Endothelial cell of umbilical vein (primary cell): ENCODE measurements around the gene PPFIA3. TPM values are rescaled to one million over a fixed set of nuclear protein-coding genes. Genes with fewer than 3 reads are reported as not detected.

ENCODE experiments used
- BruUV-seq: library from RNA; stranded (reverse); fragments of 400-500 nt; replicated peaks from 2 replicates; lab custom pipeline; 2021; lab: Mats Ljungman, UMichigan
- CTCF ChIA-PET: fragments of 300-600, 350-600 bp; sonication (Branson Sonifier 250); formaldehyde crosslinking; loops from one replicate; lab custom pipeline; 2021; ENCODE audit warnings: antibody characterized with exemption, inconsistent platforms; lab: Charles Lee
- POLR2A ChIA-PET: fragments of 300-600, 350-600 bp; sonication (Branson Sonifier 250); formaldehyde crosslinking; loops from one replicate; lab custom pipeline; 2021; ENCODE audit warnings: antibody characterized with exemption, inconsistent platforms; lab: Charles Lee
- DNase-seq: peaks from one replicate; pipeline ENCODE4 v3.0.0-alpha.2; 2011; ENCODE audit warnings: low read depth, low spot score
- FAIRE-seq: peaks from 2 replicates; lab custom pipeline; 2011; peaks lifted over from hg19 to GRCh38; lab: Jason Lieb, UNC
- H2AFZ ChIP-seq: 2 replicates; pipeline ENCODE4 v1.6.0; 2012; ENCODE audit warnings: low read depth, low read length, control low read depth, inconsistent platforms
- H3K27ac ChIP-seq: 2 replicates; pipeline ENCODE4 v1.5.1; 2011; ENCODE audit warnings: low read depth, mild to moderate bottlenecking, control low read depth, low read length, moderate library complexity; ENCODE audit not compliant: insufficient read depth
- H3K27me3 ChIP-seq, 2 experiments: 2 replicates each; pipeline versions ENCODE4 v1.6.0 to v1.6.1; 2011; ENCODE audit warnings: low read length in 2 of 2, mixed read lengths in 1 of 2; ENCODE audit not compliant: control insufficient read depth in 2 of 2, insufficient read depth in 2 of 2
- H3K36me3 ChIP-seq, 2 experiments: 2 replicates in 1 of 2; 3 replicates in 1 of 2; pipeline ENCODE4 v1.5.1; 2011; ENCODE audit warnings: low read length in 2 of 2, mild to moderate bottlenecking in 1 of 2, moderate library complexity in 1 of 2; ENCODE audit not compliant: control insufficient read depth in 2 of 2, insufficient read depth in 2 of 2; ENCODE audit errors: extremely low read depth in 1 of 2
- H3K4me1 ChIP-seq: 3 replicates; pipeline ENCODE4 v1.5.1; 2011; ENCODE audit warnings: mild to moderate bottlenecking, low read length; ENCODE audit not compliant: control insufficient read depth, insufficient read depth; ENCODE audit errors: extremely low read depth
- H3K4me2 ChIP-seq: 2 replicates; pipeline ENCODE4 v1.6.1; 2011; ENCODE audit warnings: low read length, control low read depth, mixed read lengths; ENCODE audit not compliant: insufficient read depth
- H3K4me3 ChIP-seq, 3 experiments: fragments of 200-600 bp in 1 of 3; sonication (generic), shearing (Covaris generic) in 1 of 3; replicated peaks in 1 of 3; 2 replicates each; pipeline ENCODE4 v1.5.1; 2011 to 2016; ENCODE audit warnings: control low read depth in 3 of 3, low read length in 3 of 3, mild to moderate bottlenecking in 2 of 3, inconsistent platforms in 1 of 3, low read depth in 1 of 3, moderate library complexity in 1 of 3; ENCODE audit not compliant: insufficient read depth in 1 of 3
- H3K79me2 ChIP-seq: 2 replicates; pipeline ENCODE4 v1.6.0; 2012; ENCODE audit warnings: low read length, inconsistent platforms; ENCODE audit not compliant: control insufficient read depth, insufficient read depth
- H3K9ac ChIP-seq: replicated peaks from 2 replicates; pipeline ENCODE3; 2011; ENCODE audit warnings: low read length, control low read depth; ENCODE audit not compliant: insufficient read depth; ENCODE audit errors: extremely low read depth
- H3K9me1 ChIP-seq: replicated peaks from 3 replicates; pipeline ENCODE4 v1.6.0; 2011; ENCODE audit warnings: mild to moderate bottlenecking, low read length; ENCODE audit not compliant: control insufficient read depth, insufficient read depth; ENCODE audit errors: extremely low read depth
- H3K9me3 ChIP-seq: replicated peaks from 2 replicates; pipeline ENCODE4 v1.5.1; 2012; ENCODE audit warnings: low read length, inconsistent platforms; ENCODE audit not compliant: control insufficient read depth, insufficient read depth
- H4K20me1 ChIP-seq: replicated peaks from 2 replicates; pipeline ENCODE3; 2011; ENCODE audit warnings: mild to moderate bottlenecking, low read length; ENCODE audit not compliant: control insufficient read depth, insufficient read depth; ENCODE audit errors: extremely low read depth
- EZH2 ChIP-seq: IDR thresholded peaks from 2 replicates; pipeline ENCODE4 v1.6.1; 2012; ENCODE audit warnings: borderline replicate concordance, low read depth, mild to moderate bottlenecking, moderate library complexity, low read length, inconsistent platforms; ENCODE audit not compliant: severe bottlenecking
- FOS ChIP-seq: IDR thresholded peaks from 2 replicates; pipeline ENCODE4 v1.6.1; 2011; ENCODE audit warnings: mild to moderate bottlenecking, low read length, moderate library complexity, borderline replicate concordance; ENCODE audit not compliant: insufficient read depth
- GATA2 ChIP-seq: IDR thresholded peaks from 2 replicates; pipeline ENCODE4 v1.7.0; 2011; ENCODE audit warnings: low read depth, mild to moderate bottlenecking, moderate library complexity, mixed read lengths, low read length; ENCODE audit not compliant: insufficient read length, insufficient read depth
- JUN ChIP-seq: IDR thresholded peaks from 2 replicates; pipeline ENCODE4 v1.6.1; 2011; ENCODE audit warnings: borderline replicate concordance, low read depth; ENCODE audit not compliant: insufficient read length, insufficient read depth
- MYC ChIP-seq: IDR thresholded peaks from one replicate; pipeline ENCODE4 v1.6.1; 2011; ENCODE audit warnings: mild to moderate bottlenecking, low read depth, low read length
- POLR2A ChIP-seq: IDR thresholded peaks from 2 replicates; pipeline ENCODE4 v1.6.1; 2012; ENCODE audit warnings: low read depth, mild to moderate bottlenecking, control low read depth, low read length
- POLR2AphosphoS5 ChIP-seq: IDR thresholded peaks from 2 replicates; pipeline ENCODE4 v1.6.1; 2012; ENCODE audit warnings: low read depth, mild to moderate bottlenecking, control low read depth, low read length, moderate library complexity; ENCODE audit not compliant: insufficient read depth
- dilution Hi-C: fragments of 300-500 bp; cut with MboI; formaldehyde crosslinking; loops from one replicate; pipeline ENCODE4 v1.15.0; 2019; ENCODE audit warnings: low sequenced_read_pairs; ENCODE audit not compliant: extremely low pct_ligation_motif_present
- intact Hi-C: fragments of 100-400 bp; cut with micrococcal nuclease; formaldehyde crosslinking; loops from one replicate; pipeline ENCODE4 v1.10.0; 2022
- polyA plus RNA-seq, 4 experiments: library from polyadenylated mRNA; depleted of rRNA in 3 of 4; stranded (reverse) in 3 of 4; unstranded in 1 of 4; fragments of >200 nt; gene quantifications; 2 replicates each; pipeline versions ENCODE4 v1.2.1 to v1.2.3, GENCODE V29; 2011 to 2012; ENCODE audit warnings: missing spikeins in 1 of 4
- total RNA-seq: library from RNA; stranded (reverse); gene quantifications from 2 replicates; pipeline ENCODE4 v1.2.3, GENCODE V29; 2021
- TF ChIP-seq, protein P1 (sequence below), 2 donors: IDR thresholded peaks; 1 replicate in 1 of 2; 2 replicates in 1 of 2; pipeline ENCODE4 v1.5.1; 2011; ENCODE audit warnings: low read length in 2 of 2, mild to moderate bottlenecking in 2 of 2, moderate library complexity in 2 of 2, control low read depth in 1 of 2, inconsistent platforms in 1 of 2, low read depth in 1 of 2; ENCODE audit not compliant: insufficient read depth in 1 of 2; ENCODE audit errors: extremely low read depth in 1 of 2
- TF ChIP-seq, protein P2 (sequence below): IDR thresholded peaks from 2 replicates; pipeline ENCODE4 v1.6.1; 2011; ENCODE audit not compliant: insufficient read depth, insufficient read length

The PPFIA3 gene
- total and polyA plus RNA-seq, 2 donors (not counting 3 experiments of a cell fraction or from before 2014, with no cell fraction given) = 1.3 to 2.0 TPM

DNA sequence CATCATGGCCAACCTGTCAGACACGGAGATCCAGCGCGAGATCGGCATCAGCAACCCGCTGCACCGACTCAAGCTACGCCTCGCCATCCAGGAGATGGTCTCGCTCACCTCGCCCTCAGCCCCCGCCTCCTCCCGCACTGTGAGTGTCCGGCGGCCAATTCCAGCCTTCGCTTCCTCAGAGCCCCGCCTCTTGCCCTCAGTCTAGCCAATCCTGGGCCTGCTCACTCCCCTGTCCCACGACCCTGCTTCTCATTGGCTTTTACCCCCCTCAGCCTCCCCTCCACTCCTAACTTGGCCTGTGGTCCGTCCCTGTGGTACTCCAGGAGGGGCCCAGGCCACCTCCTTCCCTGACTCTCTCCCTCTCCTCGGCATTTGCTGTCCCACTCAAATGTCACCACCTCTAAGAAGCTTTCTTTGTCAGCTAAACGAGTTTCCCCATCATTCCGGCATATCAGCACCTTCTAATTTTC is 23.6 kb downstream of the PPFIA3 start:
- dilution Hi-C loops (no loop called here), intact Hi-C loops (loop anchor here (2.0 kb wide), 1 partner anchor 14 kb away; no protein-coding TSS in a partner anchor)
- H3K36me3 ChIP-seq = no peaks in the 10 kb centered on the region
- FAIRE-seq (peak; percentile 95), DNase-seq (peak; percentile 92)
- no TSS peak for BruUV-seq
- no peaks in the 10 kb centered on the region for H4K20me1 ChIP-seq
- H3K9me1 ChIP-seq = no peaks in the 10 kb centered on the region
- peak overlapping the region in 2 of 3 experiments; percentile 31 to 47 for H3K4me3 ChIP-seq
- H3K27me3 ChIP-seq = peaks cover 0 to 4% of the 10 kb centered on the region in 2 experiments
- H3K27ac ChIP-seq = no peak overlapping the region
- H3K79me2 ChIP-seq = no peaks in the 10 kb centered on the region
- H3K4me2 ChIP-seq = peak overlapping the region; percentile 29
- peak overlapping the region; percentile 94 for H2AFZ ChIP-seq
- H3K9me3 ChIP-seq = no peaks in the 10 kb centered on the region
- H3K9ac ChIP-seq = no peak overlapping the region
- peaks cover 5% of the 10 kb centered on the region for H3K4me1 ChIP-seq
- POLR2A ChIA-PET = interaction anchor here (0.6 to 0.7 kb wide), 2 partner anchors 9 to 20 kb away, joined by 4 to 5 read pairs; no protein-coding TSS in a partner anchor
- CTCF ChIA-PET = interaction anchor here (0.8 to 2.1 kb wide), 7 partner anchors 9 to 56 kb away, joined by 3 to 11 read pairs (median 3); partner anchors contain the start of gene LIN7B
- TF ChIP-seq GATA2 (no peak), POLR2A (peak; percentile 54)

DNA sequence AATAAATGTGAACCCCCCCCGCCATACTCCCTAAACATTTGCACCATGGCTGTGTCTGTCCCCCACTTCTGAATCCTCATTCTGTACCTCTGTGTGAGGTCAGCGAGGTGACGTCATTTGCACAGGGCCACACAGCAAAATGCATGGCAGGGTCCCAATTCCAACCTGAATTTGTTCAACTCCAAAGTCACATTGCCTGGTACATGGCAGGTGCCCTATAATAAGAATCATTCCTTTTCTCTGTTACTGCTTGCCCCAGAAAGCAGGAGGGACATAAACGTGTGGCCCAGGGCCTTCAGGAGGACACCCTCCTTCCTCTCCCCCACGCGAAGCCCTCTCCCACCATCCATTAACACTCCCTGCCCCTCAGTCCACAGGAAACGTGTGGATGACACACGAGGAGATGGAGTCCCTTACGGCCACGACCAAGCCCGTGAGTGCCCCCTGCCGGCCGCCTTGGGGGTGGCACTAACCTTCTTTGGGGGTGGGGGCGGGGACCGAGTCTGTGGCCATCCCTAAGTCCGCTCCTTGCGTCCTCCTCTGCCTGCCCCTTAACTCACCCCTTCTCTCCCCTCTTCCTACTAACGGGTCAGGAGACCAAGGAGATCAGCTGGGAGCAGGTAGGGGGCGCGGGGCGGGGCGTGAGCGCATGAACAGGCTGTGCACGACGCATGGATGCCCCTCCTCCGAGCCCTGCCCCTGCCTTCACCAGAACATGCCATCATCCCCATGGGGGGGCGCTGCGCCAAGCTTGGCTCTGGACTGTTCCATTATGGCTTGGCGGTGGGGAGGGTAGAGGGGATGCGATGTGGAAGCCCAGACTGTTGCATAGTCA is 26.4 kb downstream of the PPFIA3 start:
- H3K9me1 ChIP-seq = no peaks in the 10 kb centered on the region
- no peak overlapping the region for H3K27ac ChIP-seq
- no peak overlapping the region for H3K4me2 ChIP-seq
- intact Hi-C loops (loop anchor here (1.0 kb wide), 2 partner anchors 47 to 71 kb away; no protein-coding TSS in a partner anchor), dilution Hi-C loops (no loop called here)
- H3K9me3 ChIP-seq = no peaks in the 10 kb centered on the region
- peak overlapping the region; percentile 84 for H2AFZ ChIP-seq
- H4K20me1 ChIP-seq = no peaks in the 10 kb centered on the region
- TF ChIP-seq POLR2AphosphoS5 (peak; percentile 18), FOS (no peak), GATA2 (no peak), POLR2A (no peak), JUN (no peak), MYC (no peak), EZH2 (no peak)
- TF ChIP-seq, protein P1, sequence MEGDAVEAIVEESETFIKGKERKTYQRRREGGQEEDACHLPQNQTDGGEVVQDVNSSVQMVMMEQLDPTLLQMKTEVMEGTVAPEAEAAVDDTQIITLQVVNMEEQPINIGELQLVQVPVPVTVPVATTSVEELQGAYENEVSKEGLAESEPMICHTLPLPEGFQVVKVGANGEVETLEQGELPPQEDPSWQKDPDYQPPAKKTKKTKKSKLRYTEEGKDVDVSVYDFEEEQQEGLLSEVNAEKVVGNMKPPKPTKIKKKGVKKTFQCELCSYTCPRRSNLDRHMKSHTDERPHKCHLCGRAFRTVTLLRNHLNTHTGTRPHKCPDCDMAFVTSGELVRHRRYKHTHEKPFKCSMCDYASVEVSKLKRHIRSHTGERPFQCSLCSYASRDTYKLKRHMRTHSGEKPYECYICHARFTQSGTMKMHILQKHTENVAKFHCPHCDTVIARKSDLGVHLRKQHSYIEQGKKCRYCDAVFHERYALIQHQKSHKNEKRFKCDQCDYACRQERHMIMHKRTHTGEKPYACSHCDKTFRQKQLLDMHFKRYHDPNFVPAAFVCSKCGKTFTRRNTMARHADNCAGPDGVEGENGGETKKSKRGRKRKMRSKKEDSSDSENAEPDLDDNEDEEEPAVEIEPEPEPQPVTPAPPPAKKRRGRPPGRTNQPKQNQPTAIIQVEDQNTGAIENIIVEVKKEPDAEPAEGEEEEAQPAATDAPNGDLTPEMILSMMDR (IDR thresholded peaks at IDR 0.05; ENCODE audit: extremely low read depth in 1 of 2, insufficient read depth in 1 of 2, low read depth in 1 of 2, low read length in 2 of 2) = peak; percentile 75 to 96
- TF ChIP-seq, protein P2, sequence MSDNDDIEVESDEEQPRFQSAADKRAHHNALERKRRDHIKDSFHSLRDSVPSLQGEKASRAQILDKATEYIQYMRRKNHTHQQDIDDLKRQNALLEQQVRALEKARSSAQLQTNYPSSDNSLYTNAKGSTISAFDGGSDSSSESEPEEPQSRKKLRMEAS = no peak
- peaks cover 0 to 5% of the 10 kb centered on the region in 2 experiments for H3K27me3 ChIP-seq
- H3K79me2 ChIP-seq = no peaks in the 10 kb centered on the region
- ChIA-PET POLR2A (interaction anchor here (0.5 to 0.7 kb wide), 2 partner anchors 50 to 137 kb away, joined by 4 to 8 read pairs; no protein-coding TSS in a partner anchor), CTCF (interaction anchor here (0.7 to 5.1 kb wide), 23 partner anchors 9 to 146 kb away, joined by 3 to 56 read pairs (median 6); partner anchors contain the start of genes HRC, LIN7B, PPFIA3 and TRPM4)
- no peaks in the 10 kb centered on the region for H3K36me3 ChIP-seq
- H3K9ac ChIP-seq = no peak overlapping the region
- H3K4me1 ChIP-seq = peaks cover 24% of the 10 kb centered on the region
- DNase-seq = peak; percentile 77
- FAIRE-seq = peak; percentile 38
- BruUV-seq = no TSS peak
- no peak overlapping the region for H3K4me3 ChIP-seq
